ENCODE data around the gene OPTN. TPM values are rescaled to one million over a fixed set of nuclear protein-coding genes. Genes with fewer than 3 reads are reported as not detected.
"Not testable (repeated sequence)": the region's sequence is repeated elsewhere in the genome, so short reads cannot be mapped to it uniquely, and the experiment has no call there.

Gene OPTN
- 46.0 TPM for total RNA-seq

GRCh38 chr10:13099666-13100348 lies at the start of gene OPTN:
Gene OPTN, plus strand, starts transcription at chr10:13100163. Its CDS starts 8,960 bp downstream, at chr10:13109123.
- DNase-seq = peak; percentile 81

GRCh38 chr10:13051126-13051694 lies 48.8 kb upstream of the OPTN start:
- DNase-seq = no peak

- DNase-seq = not testable (repeated sequence)
Observed at GRCh38 chr10:13053208-13053607, 46.8 kb upstream of the OPTN start.

GRCh38 chr10:13053794-13054462 lies 46.0 kb upstream of the OPTN start:
- no peak for DNase-seq

- DNase-seq = no peak
Observed at GRCh38 chr10:13054844-13055243, 45.1 kb upstream of the OPTN start.

- peak; percentile 13 for DNase-seq
Observed at GRCh38 chr10:13056456-13057077, 43.4 kb upstream of the OPTN start.

GRCh38 chr10:13062803-13063202 lies 37.2 kb upstream of the OPTN start:
- DNase-seq = no peak

GRCh38 chr10:13066527-13066926 lies 33.4 kb upstream of the OPTN start:
- DNase-seq = no peak

- DNase-seq = no peak
Observed at GRCh38 chr10:13067431-13067830, 32.5 kb upstream of the OPTN start.

- no peak for DNase-seq
Observed at GRCh38 chr10:13068071-13068470, 31.9 kb upstream of the OPTN start.

- no peak for DNase-seq
Observed at GRCh38 chr10:13068484-13068883, 31.5 kb upstream of the OPTN start.

GRCh38 chr10:13072339-13072738 lies 27.6 kb upstream of the OPTN start:
- no peak for DNase-seq

GRCh38 chr10:13074563-13075451 lies 25.2 kb upstream of the OPTN start:
- DNase-seq = peak; percentile 16

GRCh38 chr10:13078912-13079775 lies 20.8 kb upstream of the OPTN start:
- no peak for DNase-seq

GRCh38 chr10:13079776-13080050 lies 20.2 kb upstream of the OPTN start:
- no peak for DNase-seq

- no peak for DNase-seq
Observed at GRCh38 chr10:13080643-13081042, 19.3 kb upstream of the OPTN start.

- not testable (repeated sequence) for DNase-seq
Observed at GRCh38 chr10:13083700-13084099, 16.3 kb upstream of the OPTN start.

- DNase-seq = no peak
Observed at GRCh38 chr10:13086056-13086455, 13.9 kb upstream of the OPTN start.

GRCh38 chr10:13087601-13087985 lies 12.4 kb upstream of the OPTN start:
- DNase-seq = no peak

GRCh38 chr10:13087986-13088618 lies 11.9 kb upstream of the OPTN start:
- DNase-seq = no peak

- DNase-seq = no peak
Observed at GRCh38 chr10:13089345-13089744, 10.6 kb upstream of the OPTN start.
